Testis (tissue), 2 donors: ENCODE data around the gene PRKAG3.

Experiments used
- CTCF ChIP-seq, 3 experiments: fragments of 450-650 bp in 2 of 3; fragments of 200-600 bp in 1 of 3; sonication (generic) in 1 of 3; IDR thresholded peaks; one replicate each; pipeline ENCODE4 v1.5.1; 2016 to 2019; ENCODE audit warnings: antibody characterized with exemption in 3 of 3, mild to moderate bottlenecking in 2 of 3, moderate library complexity in 1 of 3
- POLR2A ChIP-seq: fragments of 450-650 bp; IDR thresholded peaks from one replicate; pipeline ENCODE4 v1.6.1; 2017; ENCODE audit warnings: antibody characterized with exemption, mild to moderate bottlenecking, moderate library complexity

GRCh38 chr2:218777276-218777990, 54.2 kb downstream of the PRKAG3 start:
- no peak for TF ChIP-seq CTCF (IDR thresholded peaks at IDR 0.05)
- no peak for TF ChIP-seq POLR2A
